GM18870 (cell line): Measurements from ENCODE around the gene CERS4.
"Not testable (repeated sequence)": the region's sequence is repeated elsewhere in the genome, so short reads cannot be mapped to it uniquely, and the experiment has no call there.

Experiments used
- ATAC-seq: cut with Tn5 transposase; IDR thresholded peaks from one replicate; pipeline ENCODE4 v1.9.1; 2021; ENCODE audit warnings: moderate library complexity; ENCODE audit not compliant: unreplicated experiment

CERS4 gene

DNA sequence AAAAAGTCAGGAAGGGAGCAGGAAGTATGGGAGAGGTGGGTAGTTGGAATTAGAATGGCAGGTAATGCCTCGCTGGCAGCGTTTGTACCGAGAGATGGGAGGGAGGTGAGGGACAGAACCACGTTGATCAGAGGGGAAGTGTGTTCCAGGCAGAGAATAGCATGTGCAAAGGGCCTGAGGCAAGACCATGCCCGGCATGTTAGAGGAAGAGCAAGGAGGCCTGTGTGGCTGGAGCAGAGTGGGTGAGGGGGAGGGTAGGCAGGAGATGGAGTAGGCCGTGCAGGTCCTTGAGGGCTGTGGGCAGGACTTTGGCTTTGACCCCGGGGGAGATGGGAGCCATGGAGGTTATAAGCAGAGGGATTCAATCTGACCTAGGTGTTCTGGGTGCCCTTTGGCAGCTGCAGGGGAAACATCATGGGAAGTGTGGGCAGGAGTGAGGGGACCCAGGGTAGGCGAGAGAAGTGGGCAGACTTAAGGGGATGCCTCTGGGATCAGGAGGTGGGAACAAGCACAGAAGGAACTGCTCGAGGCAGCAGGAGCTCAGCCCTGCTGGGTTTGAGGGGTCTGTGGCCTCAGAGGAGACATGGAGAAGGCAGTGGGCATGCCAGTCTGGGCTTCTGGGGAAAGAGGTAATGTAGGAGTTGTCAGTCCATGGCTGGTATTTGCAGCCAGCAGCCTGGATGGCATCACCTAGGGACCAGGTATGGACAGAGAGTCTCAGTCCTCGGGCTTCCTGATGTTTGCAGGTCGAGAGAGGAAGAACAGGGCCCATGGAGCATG, 50.2 kb downstream of the CERS4 start:
- no peak for ATAC-seq

DNA sequence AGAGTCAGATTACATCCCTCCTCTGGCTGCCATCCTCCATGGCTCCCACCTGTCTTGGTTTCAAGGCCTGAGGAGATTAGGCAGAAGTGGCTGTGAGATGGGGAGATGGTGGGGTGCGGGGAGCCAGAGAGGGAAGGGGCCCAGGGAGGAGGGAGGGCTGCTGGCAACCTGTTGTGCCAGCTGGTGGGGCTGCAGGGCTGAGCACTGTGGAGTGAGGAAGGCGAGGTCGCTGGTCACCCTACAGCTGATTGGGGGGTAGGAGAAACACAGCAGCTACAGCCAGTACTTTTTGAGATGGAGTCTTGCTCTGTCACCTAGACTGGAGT, 50.7 kb downstream of the CERS4 start:
- no peak for ATAC-seq

DNA sequence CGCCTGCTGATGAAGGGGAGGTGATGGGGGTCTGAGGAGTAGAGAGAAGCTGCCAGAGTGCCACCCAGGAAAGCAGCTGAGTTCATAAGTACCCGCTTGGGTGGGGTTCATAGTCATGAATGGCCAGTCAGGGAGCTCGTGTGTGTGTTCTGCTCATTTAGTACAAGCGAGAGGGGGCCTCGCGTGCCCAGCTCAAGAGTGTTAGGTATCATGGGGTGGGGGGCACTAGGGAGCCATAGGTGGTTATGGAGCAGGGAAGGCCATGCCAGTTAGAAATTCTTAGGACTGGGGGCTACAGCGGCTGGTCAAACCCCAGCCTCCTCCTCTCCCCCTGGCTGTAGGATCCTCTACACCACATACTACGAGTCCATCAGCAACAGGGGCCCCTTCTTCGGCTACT, 52.2 kb downstream of the CERS4 start:
- no peak for ATAC-seq

DNA sequence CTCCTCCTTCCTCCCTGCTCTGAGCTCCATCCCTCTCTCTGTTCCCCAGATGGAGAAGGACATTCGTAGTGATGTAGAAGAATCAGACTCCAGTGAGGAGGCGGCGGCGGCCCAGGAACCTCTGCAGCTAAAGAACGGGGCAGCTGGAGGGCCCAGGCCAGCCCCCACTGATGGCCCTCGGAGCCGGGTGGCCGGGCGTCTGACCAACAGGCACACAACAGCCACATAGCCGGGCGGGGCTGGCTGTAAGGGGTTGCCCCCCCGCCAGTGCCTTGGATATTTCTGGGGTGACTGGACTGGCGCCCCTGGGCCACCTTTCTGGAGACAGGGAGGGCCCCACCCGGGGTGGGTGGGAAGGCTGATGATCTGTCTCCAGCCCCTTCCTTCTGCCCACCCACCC, 52.7 kb downstream of the CERS4 start:
- ATAC-seq = no peak

DNA sequence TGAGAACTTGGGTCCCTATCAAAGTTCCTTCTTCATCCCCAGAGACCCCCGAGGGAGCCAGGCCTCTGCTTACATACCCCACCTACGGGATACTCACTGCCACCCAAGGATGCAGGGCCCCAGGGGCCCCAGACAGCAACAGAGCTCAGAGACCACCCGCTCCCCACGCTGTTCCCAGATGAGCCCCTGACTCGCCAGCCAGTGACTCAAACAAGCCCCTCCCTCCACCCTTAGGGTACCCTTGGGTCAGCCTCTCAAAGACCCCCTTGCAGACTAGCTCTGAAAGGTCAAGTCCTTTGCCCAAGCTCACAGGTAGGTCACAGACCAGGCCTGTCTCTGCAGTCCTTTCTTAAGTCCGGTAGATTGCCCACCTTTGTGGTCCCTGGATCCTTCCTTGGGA, 53.3 kb downstream of the CERS4 start:
- no peak for ATAC-seq

DNA sequence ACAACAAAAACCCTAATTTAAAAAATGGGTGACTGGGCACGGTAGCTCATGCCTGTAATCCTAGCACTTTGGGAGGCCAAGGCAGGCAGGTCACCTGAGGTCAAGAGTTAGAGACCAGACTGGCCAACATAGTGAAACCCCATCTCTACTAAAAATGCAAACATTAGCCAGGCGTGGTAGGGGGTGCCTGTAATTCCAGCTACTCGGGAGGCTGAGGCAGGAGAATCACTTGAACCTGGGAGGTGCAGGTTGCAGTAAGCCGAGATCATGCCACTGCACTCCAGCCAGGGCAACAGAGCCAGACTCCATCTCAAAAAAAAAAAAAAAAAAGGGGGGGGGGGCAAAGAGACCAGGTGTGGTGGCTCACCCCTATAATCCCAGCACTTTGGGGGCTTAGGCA, 55.1 kb downstream of the CERS4 start:
- not testable (repeated sequence) for ATAC-seq

DNA sequence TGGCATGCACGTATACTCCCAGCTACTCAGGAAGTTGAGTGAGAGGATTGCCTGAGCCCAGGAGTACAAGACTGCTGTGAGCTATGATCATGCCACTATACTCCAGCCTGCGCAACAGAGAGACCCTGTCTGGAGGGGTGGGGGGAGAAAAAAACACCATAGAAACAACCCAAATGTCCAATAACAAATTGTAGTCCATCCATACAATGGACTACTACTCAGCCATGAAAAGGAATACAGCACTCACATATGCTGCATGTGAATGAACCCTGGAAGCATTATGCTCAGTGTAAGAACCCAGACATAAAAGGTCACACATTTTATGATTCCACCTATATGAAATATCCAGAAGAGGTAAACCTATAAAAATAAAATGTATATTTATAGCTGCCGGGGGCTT, 56.7 kb downstream of the CERS4 start:
- no peak for ATAC-seq

DNA sequence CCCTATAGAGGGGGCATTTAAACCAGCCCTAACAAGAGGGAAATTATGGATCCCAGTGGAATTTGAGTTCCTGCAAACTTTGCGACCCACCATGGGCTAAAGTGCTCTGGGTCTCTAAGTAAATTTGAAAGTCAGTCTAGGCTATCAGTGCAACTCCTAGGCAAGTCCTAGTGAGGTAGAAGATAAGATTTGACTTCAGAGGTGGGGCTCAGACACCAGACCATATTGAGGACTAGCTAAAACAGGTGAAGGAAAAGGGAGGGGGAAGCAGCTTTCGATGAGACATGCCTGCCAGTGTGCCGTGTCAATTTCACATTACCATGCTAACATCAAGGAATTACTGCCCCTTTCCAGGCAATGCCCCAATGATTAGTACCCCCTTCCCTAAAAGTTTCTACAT, 60.6 kb downstream of the CERS4 start:
- no peak for ATAC-seq

DNA sequence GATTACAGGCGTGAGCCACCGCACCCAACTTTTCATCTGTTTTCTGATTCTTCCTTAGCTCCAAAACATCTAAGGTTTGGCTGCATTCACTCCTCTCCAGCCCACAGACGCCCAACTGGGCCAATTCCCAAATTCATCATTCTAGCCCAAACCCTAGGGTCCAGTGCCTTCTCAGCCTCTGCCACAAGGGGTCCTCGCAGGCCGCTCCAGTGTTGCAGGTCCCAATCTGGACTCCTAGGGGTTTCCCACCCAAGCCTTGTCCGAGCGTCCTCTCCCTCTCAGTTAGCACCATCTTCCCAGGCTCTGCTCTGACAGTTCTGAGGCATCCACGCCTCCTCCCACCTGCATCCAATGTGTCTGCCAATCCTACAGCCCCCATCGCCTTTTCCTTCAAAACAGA, 67.3 kb downstream of the CERS4 start:
- not testable (repeated sequence) for ATAC-seq

DNA sequence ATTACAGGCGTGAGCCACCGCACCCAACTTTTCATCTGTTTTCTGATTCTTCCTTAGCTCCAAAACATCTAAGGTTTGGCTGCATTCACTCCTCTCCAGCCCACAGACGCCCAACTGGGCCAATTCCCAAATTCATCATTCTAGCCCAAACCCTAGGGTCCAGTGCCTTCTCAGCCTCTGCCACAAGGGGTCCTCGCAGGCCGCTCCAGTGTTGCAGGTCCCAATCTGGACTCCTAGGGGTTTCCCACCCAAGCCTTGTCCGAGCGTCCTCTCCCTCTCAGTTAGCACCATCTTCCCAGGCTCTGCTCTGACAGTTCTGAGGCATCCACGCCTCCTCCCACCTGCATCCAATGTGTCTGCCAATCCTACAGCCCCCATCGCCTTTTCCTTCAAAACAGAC, 82.2 kb downstream of the CERS4 start:
- not testable (repeated sequence) for ATAC-seq

DNA sequence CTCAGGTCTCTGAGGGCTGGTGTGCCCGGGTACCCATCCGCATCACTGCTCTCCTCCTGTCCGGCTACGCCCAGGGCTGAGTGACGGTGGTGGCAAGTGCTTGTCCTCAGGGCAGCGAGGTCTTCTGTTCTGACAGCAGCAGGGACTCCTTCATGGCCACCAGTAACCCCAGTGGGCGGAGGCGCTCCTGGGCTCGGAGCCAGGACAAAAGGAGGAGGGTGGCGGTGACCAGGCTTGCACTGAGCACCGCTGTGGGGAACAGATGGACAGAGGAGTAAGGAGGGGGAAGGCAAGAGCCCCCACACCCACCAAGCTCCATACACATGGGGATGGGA, 93.2 kb downstream of the CERS4 start:
- ATAC-seq = no peak

DNA sequence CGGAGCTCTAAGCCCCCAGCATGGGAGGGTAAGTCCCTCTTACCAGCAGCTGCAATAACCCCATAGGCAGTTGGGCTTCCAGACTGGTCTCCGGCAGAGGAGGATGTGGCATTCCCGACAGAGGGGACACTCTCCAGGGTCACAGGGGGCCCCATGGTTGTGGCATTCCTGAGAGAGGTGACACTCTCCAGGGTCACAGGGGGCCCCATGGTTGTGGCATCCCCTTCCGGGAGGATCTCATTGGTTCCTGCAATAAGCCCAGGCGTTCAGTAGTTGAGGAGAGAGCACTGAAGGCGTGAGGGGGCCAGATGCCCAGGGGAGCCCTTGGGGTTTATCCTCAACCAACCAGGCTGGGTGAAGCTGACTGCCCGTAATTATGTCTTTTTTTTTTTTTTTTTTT, 93.6 kb downstream of the CERS4 start:
- ATAC-seq = no peak

DNA sequence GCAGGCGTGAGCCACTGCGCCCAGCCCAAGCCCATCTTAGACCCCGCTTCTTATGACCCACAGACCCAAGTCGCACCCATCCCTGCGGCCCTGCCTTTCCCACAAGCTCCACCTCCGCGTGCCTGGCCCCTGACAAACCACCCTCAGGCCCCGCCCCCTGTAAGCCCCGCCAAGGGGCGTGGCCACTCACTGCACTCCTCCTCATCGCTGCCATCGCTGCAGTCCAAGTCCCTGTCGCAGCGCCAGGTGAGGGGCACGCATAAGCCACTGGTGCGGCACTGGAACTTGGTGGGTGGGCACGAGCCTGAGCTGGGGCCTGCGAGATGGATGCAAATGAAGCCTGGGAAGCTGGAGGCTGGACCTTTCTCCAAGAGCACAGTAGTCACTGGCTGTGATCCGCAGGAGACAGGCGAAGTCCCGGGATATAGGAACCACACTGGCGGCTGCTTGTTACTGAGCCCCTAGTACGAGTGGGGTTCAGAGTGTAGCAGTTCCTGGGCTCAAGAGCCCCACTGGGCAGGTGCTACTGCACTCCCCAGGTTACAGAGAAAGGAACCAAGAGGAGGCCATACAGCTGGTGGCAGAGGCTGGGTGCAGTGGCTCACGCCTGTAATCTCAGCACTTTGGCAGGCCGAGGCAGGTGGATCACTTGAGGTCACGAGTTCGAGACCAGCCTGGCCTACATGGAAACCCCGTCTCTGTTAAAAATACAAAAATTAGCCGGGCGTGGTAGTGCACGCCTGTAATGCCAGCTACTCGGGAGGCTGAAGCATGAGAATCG, 95.9 kb downstream of the CERS4 start:
- ATAC-seq = no peak

DNA sequence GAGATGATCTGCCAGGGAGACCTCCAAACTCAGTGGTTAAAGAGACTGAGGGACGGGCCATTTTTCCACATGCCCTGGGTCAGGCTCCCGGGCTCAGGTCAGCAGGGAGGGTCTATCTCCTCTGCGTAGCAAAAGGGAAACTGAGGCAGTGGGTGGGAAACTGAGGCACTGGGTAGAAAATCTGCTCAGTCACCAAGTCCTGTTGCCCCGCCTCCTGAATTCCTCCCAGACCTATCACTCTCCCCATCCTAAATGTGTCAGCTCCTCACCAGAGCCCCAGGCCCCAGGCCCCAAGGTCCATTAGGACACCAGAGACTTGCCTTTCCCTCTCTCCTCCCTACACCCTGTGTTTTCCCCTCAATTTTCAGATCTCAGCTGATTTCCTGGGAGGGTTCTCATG, 96.6 kb downstream of the CERS4 start:
- no peak for ATAC-seq

DNA sequence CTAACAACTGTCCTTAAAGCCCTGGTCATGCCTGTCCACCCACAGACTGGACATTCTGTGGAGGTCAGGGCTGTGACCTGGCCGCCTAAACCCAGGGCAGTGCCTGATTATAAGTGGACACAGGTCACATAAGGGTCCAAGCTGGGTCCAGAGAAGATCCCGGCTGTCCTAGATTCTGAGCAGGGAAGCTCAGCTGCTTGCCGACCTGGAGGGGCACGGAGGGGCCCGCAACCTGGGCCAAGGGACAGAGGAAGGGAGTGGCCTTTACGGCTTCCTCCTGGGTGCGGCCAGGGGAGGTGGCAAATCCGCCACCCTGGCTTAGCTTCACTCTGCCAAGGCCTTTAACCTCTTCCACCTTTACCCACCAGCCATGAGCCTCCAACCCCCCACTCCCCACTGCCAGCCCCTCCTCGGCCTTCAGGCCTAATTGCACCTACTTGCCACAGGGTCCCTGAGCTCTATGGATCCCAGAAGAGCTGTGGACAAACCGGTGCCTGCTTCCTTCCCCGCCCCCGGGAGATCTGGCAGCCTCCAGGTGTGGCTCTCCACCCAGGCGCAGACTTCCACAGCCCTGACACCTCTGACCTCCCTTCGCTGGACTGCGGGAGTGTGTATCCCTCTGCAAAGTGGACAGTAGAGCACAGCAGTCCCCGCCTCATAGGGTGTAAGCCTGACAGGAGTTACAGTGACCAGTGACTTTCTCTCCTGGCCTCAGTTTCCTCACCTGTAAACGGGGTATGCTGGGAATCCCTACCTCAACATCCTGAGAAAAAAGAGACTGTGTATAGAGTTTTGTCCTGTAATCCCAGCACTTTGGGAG, 97.3 kb downstream of the CERS4 start:
- no peak for ATAC-seq

DNA sequence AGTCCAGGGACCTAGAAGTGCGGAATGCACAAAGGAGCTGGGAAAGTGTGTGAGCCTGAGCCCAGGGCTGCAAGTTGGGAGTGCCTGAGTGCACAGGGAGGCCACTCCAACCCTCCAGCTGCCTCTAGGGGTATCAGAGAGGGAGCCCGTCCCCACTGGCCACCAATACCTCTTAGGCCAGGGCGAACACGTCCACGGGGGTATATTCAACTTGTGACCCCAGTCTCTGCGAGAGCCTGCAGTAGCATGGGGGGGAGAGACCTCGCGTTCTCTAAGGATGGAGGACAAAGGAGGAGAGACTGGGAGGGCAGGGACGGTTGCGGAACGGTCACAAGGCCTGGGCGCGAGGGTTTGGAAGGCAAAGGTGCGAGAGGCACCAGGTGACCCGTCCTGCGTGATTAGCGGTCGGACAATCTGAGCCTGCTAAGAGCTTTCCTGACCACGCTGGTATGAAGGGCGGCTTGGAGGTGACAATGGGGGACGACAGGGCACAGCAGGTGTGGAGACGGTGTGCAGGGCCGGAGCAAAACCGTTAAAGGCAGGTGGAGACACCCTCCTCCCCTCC, 98.3 kb downstream of the CERS4 start:
- no peak for ATAC-seq

DNA sequence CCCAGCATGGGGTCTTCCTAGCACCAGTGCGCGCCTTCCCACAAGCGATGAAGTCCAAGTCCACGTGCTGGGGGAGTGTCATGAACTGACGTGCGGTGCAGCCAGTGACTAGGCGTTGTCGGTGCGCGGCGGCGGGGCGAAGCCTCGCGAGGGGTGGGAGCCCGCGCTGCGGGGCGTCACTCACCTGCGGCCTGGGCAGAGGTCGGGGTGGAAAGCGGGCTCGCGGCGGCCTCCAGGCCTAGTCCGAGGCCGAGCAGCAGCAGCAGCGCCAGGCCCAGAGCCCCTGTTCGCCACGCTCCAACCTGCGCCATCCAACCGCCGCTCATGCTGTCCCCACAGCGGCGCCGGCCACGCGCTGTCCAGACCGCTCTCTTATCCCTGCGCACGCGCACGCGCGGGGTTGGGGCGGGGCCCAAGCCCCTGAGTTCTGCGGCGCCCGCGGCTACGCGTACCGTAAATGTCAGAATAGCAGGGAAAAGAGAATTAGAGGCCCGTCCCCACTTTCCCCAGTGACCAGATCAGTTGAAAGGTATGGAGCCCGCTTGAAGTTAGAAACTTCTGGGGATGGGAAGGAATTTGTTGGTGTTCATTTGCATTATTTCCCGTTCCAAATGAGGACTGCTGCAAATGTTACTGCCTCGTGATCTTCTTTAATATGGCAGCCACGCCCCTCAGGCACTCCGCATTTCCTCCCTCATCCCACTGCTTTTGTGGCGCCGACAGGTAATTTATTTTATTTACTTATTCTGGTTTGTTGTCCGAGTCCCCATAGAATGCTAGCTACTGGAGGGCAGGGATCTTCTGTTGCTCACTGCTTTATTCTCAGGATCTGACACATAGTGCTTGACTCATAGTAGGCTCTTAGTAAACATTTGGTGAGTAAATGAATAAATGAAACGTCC, 99.0 kb downstream of the CERS4 start, which contains the start of gene CD320:
CD320 (minus strand) TSS at position 394 of the 902 bp plus-strand sequence; CDS start at position 326, 68 bp downstream.
- peak; percentile 46 for ATAC-seq

DNA sequence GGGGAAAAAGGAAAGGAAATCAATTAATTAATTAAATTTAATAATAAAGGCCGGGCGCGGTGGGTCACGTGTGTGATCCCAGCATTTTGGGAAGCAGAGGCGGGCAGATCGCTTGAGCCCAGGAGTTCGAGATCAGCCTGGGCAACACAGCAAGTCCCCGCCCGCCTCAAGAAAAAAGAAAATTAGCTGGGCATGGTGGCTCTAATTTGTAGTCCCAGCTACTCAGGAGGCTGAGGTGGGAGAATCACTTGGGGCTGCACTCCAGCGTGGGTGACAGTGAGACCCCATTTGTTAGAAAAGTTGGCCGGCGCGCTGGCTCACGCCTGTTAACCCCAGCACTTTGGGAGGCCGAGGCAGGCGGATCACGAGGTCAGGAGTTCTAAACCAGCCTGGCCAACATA, 99.7 kb downstream of the CERS4 start:
- no peak for ATAC-seq

DNA sequence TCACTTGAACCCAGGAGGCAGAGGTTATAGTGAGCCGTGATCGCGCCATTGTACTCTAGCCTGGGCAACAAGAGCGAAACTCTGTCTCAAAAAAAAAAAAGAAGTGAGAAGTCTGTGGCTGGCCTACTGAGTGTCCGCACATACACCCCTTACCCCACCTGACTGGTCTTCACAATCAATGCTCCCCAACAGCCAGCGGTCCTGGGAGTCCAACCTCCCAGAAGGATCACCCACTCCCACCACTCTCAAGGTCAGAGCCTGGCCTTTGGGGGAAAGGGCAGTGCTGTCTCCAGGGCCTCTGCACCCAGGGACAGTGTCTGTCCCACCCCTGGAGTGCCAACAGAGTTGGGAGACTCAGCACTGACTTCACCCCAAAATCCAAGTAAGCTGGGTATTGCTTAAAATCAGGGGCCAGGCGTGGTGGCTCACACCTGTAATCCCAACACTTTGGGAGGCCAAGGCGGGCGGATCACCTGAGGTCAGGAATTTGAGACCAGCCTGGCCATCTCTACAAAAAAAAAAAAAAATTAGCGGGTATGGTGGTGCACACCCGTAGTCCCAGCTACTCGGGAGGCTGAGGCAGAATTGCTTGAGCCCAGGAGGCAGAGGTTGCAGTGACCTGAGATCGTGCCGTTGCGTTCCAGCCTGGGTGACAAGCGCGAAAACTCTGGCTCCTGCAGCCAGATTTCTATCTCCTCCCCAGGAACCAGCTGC, 101.3 kb downstream of the CERS4 start:
- no peak for ATAC-seq
